NCI-H2171 treated with DMSO at 0.1 percent for 48 hours (cell line): Measurements from ENCODE around the gene UCK2.

Source experiments
- DNase-seq: peaks from one replicate; lab custom pipeline; 2025; lab: John Stamatoyannopoulos, UW

The UCK2 gene

DNA sequence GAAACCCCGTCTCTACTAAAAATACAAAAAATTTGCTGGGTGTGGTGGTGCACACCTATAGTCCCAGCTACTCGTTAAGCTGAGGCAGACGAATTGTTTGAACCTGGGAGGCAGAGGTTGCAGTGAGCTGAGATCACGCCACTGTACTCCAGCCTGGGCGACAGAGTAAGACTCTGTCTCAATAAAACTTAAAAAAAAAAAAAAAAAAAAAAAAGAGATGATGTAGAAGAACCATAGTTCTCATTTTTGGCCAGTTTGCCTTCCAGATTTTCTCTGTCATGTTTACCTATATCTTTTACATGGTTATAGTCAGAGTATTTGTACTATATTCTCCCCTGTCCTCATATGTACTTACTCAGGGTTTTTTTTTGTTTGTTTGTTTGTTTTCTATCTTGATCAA, 53.6 kb downstream of the UCK2 start:
- no peak for DNase-seq

DNA sequence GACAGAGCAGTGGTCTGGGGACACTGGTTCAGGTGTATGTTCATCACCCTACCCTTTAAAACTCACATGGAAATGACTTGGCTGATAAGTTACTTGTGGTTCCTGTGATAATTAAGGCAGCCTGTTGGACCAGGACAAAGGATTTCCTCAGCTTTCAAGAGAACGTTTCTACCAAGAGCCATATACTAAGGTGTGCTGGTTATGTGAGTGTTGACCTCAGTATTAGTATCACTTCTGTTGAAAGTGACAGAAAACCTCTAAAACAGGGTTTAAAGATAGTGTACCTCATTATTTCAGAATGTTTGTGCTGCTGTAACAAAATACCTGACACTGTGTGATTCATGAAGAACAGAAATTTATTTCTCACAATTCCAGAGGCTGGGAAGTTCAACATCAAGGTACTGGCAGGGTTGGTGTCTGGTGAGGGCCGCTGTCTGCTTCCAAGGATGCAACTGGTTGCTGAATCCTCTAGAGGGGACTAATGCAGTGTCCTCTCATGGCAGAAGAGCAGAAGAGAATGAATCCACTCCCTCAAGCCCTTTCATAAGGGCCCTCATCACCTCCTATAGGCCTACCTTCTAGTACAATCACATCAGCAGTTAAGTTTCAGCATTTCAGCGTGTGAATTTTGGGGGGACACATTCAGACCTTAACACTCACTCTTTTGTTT, 54.9 kb downstream of the UCK2 start:
- no peak for DNase-seq

DNA sequence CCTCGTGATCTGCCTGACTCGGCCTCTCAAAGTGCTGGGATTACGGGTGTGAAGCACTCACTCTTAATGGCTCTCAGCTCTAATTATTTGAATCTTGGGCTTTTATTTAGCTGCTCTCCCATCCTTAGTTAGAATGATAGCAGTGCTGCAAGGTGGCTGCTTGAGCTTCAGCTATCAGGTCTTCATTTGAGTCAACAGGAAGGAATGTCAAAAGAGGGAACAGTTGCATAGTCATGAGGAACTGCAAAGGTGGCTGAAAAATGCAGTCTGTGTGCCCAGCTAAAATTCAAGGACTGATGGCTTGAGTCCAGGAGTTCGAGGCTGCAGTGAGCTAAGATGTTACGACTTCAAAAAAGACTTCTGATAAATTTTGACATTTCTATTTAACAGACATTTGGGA, 55.6 kb downstream of the UCK2 start:
- no peak for DNase-seq

DNA sequence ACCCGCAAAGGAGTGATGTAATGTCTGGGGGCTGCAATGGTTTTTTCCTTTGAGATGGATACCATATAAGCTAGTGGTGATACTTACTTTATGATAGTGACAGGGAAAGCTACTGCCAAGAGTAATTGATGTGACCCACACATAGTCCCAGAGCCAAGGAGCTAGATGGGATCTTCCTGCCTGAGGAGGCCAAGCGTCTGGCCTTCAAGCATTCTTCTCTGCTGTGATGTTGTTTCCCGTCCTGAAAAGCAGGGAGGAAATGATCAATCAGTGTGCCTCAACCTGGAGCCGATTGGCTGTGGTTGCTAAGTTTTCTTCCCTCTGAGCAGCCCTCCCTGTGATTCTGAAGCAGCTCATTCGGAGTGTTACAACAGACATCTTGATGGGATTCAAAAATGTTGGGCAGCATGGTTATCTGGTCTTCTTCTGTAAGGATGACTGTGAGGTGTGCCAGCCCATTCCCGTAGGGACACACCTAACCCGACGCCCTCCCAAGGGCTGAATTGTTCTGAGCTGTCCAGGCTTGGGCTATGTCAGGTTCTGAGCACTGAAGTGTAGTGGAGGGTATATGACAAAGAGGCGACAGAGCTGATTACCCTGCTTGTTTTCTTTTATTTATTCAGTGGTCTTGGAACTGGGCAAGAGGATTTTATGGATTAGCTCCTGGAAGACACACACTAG, 56.7 kb downstream of the UCK2 start:
- no peak for DNase-seq

DNA sequence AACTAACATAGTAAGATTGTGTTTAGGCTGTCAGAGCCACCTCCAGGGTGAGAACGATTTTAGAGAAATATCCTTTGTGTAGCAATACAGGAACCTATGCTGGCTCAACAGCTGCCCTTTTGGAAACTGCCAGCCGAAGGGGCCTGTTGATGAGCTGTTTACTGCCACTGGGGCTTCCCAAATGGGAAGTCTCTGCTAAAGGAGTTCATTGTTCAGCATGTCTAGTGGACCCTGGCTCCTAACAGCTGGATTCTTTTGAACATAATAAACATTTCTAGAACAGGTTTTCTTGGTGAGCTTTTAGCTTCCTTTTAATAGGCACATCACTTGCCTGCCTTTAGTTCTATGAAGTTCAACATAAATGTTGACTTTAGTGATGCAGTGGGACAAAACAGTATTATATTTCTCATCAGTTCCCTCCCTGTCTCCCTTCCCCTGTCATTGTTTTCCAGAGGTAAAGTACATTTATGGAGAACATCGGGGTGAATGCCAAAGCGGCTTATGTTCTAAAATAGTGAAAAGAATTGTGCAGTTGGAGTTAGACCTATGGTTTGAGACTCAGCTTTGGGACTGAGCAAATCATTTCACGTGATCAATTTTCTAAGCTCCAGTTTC, 57.4 kb downstream of the UCK2 start:
- DNase-seq, result no peak

DNA sequence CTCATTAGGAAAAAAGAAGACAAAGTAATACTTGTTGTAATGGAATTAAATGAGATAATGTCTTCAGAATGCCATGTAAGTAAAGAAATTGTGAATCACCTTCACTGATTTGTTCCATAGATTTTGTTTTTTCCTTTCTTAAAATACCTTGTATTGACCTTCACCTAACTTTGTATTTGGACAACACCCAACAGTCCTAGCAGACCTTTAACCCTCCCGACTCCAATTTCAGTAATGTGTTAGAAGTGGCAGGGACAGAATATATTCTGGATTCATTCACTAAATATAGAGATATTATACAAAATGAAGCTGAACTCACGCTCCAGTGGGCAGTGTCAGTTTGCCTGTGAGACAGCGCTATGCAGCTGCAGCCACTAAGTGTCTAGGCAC, 57.9 kb downstream of the UCK2 start:
- DNase-seq, result no peak

DNA sequence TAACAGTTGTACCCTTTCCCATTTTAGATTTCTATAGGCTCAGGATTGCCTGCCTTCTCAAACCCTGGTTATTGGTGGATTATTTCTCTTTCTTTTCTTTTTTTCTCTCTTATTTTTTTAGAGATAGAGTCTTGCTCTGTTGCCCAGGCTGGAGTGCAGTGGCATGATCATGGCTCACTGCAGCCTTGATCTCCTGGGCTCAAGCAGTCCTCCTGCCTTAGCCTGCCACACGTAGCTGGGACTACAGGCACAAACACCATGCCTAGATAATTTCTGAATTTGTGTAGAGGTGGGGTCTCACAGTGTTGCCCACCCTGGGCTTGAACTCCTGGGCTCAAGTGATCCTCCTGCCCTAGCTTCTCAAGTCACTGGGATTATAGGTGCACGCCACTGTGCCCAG, 58.8 kb downstream of the UCK2 start:
- no peak for DNase-seq

DNA sequence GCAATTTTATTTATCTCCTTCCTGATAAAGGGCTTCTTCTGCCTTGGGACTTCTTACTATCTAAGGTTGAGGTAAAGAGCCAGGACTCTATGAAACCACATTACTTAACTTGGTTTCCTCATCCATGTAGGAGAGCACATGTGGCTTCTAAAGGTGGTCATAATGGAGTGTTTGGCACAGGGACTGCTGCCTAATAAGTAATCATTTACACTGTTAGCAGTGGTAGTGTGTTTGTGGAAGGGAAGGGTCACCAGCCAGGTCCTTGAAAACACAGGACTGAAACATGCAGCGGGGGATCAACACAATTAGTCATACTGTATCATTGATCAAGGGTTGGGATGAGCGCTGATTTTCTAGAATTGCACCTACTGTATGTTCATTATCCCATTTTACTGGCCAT, 59.6 kb downstream of the UCK2 start:
- DNase-seq, result no peak

DNA sequence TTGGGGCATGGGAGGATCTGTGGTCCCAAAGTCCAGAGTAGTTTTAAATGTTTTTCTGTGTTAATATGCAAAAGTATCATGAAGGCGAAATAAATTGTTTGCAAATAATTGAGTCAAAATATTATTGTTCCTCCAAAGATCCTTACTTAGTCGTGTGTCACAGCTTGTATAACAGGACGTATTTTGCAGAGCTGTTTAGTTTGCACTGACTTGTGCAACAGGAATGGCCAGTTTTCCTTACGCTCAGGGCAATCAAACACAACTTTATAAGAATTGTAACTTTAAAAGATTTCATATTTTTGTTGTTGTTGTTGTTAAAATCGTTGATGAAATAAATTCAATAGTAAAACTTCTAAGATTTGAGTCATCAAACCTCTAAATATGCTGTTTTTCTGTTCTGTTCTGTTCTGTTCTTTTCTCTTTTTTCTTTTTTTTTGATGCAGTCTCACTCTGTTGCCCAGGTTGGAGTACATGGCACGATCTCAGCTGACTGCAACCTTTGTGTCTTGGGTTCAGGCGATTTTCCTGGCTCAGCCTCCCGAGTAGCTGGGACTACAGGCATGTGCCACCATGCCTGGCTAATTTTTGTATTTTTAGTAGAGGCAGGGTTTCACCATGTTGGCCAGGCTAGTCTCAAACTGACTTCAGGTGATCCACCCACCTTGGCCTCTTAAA, 60.6 kb downstream of the UCK2 start:
- DNase-seq, result no peak

DNA sequence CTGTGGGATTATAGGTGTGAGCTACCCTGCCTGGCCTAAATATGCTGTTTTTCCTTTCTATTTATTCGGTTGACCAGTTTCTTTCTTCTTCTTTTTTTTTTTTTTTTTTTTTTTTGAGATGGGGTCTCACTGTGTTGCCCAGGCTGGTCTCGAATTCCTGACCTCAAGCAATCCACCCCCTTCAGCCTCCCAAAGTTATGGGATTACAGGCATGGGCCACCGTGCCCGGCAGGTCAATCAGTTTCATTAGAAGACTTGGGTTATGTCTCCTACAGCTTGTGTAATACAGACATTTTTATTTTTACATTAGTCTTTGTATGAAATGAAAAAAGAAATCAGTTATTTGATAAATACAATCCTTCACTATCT, 61.1 kb downstream of the UCK2 start:
- DNase-seq, result no peak

DNA sequence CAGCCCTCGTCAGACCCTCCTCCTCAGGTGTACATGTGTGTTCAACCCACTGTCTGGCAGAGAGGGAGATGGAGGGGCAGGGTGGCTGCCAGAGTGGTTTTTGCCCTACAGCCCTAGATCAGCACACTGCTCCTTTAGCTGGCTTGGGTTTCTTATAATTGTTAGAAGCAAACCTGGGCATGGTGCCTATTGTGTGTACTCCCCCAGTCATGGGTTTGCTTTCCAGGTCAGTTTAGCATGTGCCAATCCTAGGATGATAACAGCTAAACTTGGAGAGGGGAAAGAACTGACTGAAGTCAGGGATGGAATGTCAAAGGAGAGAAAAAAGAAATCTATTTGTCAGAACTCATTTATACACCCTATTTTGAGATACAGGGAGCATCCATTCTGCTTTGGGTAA, 63.3 kb downstream of the UCK2 start:
- no peak for DNase-seq

DNA sequence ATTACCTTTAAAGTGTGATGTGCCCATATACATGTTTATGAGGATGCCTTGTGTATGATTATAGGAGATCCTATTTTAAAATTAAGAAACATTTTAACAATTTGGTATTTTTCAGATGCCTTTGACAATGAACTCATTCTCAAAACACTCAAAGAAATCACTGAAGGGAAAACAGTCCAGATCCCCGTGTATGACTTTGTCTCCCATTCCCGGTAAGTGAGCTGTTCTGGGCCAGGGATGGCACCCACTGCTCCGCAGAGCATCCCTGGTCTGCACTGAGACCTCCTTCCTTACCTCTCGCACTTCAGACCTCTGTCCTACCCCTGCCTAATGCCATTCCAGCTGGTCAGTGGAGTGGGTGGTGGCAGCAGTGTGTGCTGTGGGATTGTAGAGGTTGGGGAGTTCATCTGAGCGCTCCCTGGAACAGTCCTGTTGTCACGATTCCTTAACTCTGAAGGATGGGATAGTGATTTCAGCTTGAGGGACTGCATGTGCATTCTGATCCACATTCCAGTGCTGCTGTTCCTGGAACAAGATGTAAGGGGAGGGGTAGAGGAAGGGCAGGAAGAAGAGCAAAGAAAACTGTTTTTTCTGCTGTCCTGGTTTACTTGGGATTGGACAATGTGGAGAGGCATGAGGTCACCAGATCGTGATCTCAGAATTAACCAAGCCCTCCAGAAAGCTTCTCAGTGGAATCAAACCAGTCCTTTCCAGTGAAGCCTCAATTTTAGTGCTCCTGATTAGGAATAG, 63.9 kb downstream of the UCK2 start:
- DNase-seq, result no peak

DNA sequence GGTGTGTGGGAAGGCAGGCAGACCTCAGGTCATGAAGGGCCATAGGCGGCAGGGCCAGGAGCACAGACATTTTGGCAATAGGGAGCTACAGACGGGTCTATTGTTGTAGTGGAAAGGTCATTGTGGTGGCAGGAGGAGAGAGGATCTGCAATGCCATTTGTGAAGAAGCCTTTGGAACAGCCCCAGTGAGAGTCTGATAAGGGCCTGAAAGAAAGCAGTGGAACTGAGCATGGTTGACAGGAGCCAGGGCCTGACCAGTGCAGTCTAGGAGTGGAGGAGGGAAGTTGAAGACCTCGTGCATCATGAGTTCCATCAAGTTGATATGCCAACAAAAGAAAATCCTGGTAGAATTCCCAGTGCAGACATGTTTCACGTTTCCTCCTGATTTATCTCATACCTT, 65.5 kb downstream of the UCK2 start:
- no peak for DNase-seq

DNA sequence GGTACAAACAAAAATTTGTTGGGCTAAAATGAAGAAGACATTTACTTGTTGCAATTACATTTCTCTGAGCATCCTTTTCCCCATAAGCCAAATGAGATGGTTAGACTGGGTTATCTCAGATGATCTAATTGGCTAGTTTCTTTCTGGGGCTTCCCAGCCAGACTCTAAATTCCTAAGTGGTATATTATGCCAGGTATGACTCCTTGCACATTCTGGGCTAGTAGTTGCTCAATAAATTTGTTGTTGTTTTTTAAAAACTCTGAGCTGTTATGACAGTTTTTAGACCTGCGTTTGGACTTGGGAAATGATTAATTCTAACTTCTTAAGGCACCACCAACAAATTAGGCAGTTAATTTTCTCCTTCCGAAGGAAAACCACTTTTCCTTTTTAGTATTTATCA, 66.1 kb downstream of the UCK2 start:
- DNase-seq, result no peak

DNA sequence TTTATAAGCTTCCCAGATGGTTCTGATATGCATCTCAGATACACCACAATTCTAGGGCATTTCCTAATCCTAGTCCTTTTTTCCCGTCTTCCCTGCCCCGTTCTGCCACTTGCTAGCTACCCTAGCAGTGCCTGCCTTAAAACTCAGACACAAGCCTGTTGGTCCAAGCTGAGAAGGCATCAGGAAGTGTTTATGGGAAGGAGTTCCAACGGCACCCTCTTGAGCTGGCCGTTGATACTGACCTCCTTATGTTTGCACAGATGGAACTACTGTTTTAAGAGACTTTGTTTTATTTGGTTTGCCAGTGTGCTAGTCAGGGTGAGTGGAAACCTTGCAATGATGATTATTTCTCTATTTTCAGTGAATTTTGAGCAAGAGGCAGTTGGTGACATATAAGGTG, 67.2 kb downstream of the UCK2 start:
- no peak for DNase-seq

DNA sequence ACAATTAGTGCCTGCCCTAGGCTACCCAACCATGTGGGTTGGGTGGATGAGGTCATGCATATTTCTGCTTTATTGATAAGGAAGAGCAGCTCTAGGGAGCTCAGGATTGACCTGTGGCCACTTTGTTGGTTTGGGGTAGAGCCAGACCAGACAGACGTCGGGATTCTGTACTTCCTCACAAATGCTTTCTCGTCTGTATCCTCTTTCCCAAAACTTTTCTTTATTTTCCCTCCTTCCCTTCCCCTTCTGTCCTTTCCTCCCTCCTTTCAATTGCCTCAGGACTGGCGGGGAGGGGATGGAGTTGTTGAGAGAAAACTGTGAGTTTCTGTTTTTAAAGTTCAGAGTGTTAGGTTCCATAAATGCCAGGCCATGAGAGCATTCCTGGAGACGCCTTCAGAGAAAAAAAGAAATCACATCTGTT, 68.0 kb downstream of the UCK2 start:
- no peak for DNase-seq

DNA sequence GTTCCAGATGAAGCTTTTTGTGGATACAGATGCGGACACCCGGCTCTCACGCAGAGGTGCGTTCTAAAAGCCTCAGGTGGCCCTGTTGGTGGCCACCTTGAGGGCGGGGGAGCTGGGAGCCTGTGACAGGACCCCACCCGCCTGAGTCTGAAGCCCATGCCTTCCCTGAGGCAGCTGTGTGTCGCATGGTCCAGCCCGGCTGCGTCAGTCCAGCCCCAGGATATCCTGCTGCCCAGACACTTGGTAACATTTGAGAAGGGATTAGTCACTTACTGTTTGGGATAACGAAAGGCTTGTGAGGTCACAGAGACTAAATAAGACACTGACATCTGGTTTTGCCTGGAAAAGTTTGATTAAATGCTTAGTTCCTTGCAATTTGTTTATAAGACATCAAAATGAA, 68.9 kb downstream of the UCK2 start:
- no peak for DNase-seq

DNA sequence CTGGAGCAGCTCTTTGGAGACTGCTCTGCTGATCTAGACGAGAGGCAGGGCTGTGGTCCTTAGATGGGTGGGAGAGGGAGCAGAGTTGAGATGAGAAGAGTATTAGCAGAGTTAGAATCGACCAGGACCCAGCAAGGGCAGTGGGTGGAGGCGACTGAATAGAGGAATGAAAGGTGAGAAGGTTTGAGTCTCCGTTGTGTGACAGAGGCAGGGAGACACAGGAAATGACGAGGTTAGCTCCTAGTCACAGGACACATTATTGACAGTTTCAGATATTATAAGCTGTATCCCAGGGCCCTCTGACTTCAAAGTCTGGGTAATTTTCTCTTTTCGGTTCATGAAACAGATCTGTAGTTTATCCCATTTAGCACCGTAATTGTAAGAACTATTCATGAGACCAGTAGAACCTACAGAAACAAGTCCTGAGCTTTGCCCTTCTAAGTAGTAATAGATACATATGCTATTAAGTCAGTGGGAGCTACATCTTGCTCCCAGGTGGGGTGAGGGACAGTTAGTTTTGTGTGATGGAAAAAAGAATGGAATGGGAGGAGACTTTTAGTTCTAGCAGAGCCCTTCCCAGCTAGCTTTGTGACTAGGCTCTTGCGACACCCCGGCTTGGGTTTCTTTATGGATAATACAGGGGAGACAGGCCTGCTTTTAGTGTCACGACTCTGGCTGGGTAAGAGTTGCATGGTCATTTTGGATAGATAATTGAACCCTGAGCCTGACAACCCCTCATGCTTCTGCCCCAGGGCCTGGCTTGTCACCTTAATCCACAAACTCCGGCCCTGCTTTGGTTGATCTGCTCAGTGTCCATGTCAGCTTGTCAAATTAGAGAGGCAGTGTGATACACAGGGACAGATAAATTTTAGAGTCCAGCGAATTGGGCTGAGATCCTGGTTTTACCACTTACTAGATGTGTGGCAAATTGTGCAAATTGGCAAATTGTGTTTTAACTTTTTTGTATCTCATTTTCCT, 70.2 kb downstream of the UCK2 start:
- no peak for DNase-seq

DNA sequence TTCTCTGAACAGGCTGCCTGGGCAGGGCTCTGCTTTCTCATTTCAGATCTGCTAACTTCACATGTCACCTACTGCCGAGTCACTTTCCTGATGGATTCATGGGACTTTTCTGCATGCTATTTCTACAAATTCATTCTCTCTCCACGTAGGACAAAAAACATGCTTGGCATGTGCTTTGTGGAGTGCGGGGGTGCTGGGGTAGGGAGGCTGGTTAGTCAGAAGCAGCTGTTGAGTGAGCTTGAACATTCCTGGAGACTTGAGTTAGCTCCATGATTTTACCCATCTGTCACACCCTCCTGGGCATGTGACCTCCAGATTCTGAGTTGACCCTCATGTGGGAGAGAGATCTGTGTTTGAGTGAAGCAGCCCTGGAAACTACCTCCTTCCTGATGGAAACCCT, 71.4 kb downstream of the UCK2 start:
- DNase-seq, result no peak

DNA sequence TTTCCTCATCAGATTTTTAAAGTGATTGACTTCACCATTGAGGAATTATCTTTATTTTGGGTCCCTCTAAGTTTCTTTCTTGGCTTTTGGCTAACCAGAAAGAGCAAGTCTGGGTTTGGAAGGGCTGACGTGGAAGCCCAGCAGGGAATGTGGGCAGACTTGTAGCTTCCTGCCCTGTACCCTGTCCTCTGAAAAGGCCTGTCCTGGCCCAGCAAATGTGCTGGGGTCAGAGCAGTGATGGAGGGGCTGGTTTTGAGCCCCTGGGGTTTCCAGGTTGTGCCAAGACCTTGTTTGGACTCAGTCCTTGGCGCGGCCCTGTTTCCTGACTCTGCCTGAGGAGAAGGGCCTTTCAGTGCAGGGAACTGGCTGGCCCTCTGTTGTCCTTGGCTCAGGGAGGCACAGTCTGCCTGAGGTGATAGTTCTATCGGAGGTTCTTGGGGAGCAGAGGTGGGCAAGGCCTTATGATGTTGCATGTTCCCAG, 72.1 kb downstream of the UCK2 start:
- DNase-seq, result no peak
